Stimulated activated CD4-positive, alpha-beta T cell treated with anti-CD3 and anti-CD28 coated beads, Interleukin-4, amount 100 ng/mL, for 4 hours (primary cell): ENCODE data around the gene SPPL3.
"Not testable (repeated sequence)": the region's sequence is repeated elsewhere in the genome, so short reads cannot be mapped to it uniquely, and the experiment has no call there.

ENCODE experiments used
- DNase-seq, 2 experiments: peaks; one replicate each; pipeline ENCODE4 v3.0.0-alpha.2; 2020

The SPPL3 gene

GRCh38 chr12:120841525-120841924, 62.6 kb downstream of the SPPL3 start:
- no peak for DNase-seq

- DNase-seq: no peak
Measured at GRCh38 chr12:120839503-120839902, 64.7 kb downstream of the SPPL3 start.

- DNase-seq: not testable (repeated sequence)
Measured at GRCh38 chr12:120838629-120839383, 65.4 kb downstream of the SPPL3 start.

GRCh38 chr12:120836114-120836684, 68.0 kb downstream of the SPPL3 start:
- no peak for DNase-seq

- no peak for DNase-seq
Measured at GRCh38 chr12:120835657-120836056, 68.5 kb downstream of the SPPL3 start.

GRCh38 chr12:120835304-120835612, 68.9 kb downstream of the SPPL3 start:
- no peak for DNase-seq

GRCh38 chr12:120834489-120835303, 69.5 kb downstream of the SPPL3 start:
- no peak for DNase-seq

GRCh38 chr12:120833849-120834248, 70.3 kb downstream of the SPPL3 start:
- DNase-seq: no peak

- no peak for DNase-seq
Measured at GRCh38 chr12:120832737-120833136, 71.4 kb downstream of the SPPL3 start.

GRCh38 chr12:120831648-120832267, 72.4 kb downstream of the SPPL3 start:
- no peak for DNase-seq

- DNase-seq: no peak
Measured at GRCh38 chr12:120830966-120831365, 73.2 kb downstream of the SPPL3 start.

- DNase-seq: no peak
Measured at GRCh38 chr12:120830052-120830940, 73.9 kb downstream of the SPPL3 start.

- no peak for DNase-seq
Measured at GRCh38 chr12:120826335-120826734, 77.8 kb downstream of the SPPL3 start.

- DNase-seq: no peak
Measured at GRCh38 chr12:120825337-120825736, 78.8 kb downstream of the SPPL3 start.

GRCh38 chr12:120822832-120823503, 81.2 kb downstream of the SPPL3 start:
- no peak for DNase-seq

GRCh38 chr12:120821878-120822277, 82.3 kb downstream of the SPPL3 start:
- DNase-seq: no peak

- DNase-seq: peak; percentile 35 to 72
Measured at GRCh38 chr12:120820884-120821510, 83.2 kb downstream of the SPPL3 start.

- DNase-seq: no peak
Measured at GRCh38 chr12:120818416-120818815, 85.7 kb downstream of the SPPL3 start.

- no peak for DNase-seq
Measured at GRCh38 chr12:120817559-120818330, 86.4 kb downstream of the SPPL3 start.

- DNase-seq: no peak
Measured at GRCh38 chr12:120816363-120816762, 87.8 kb downstream of the SPPL3 start.
